Endothelial cell of umbilical vein (primary cell): Measurements from ENCODE around the gene TRIM62. TPM values are rescaled to one million over a fixed set of nuclear protein-coding genes. Genes with fewer than 3 reads are reported as not detected.

Source experiments
- BruUV-seq: library from RNA; stranded (reverse); fragments of 400-500 nt; replicated peaks from 2 replicates; lab custom pipeline; 2021; lab: Mats Ljungman, UMichigan
- CTCF ChIA-PET: fragments of 300-600, 350-600 bp; sonication (Branson Sonifier 250); formaldehyde crosslinking; loops from one replicate; lab custom pipeline; 2021; ENCODE audit warnings: antibody characterized with exemption, inconsistent platforms; lab: Charles Lee
- POLR2A ChIA-PET: fragments of 300-600, 350-600 bp; sonication (Branson Sonifier 250); formaldehyde crosslinking; loops from one replicate; lab custom pipeline; 2021; ENCODE audit warnings: antibody characterized with exemption, inconsistent platforms; lab: Charles Lee
- DNase-seq: peaks from one replicate; pipeline ENCODE4 v3.0.0-alpha.2; 2011; ENCODE audit warnings: low read depth, low spot score
- FAIRE-seq: peaks from 2 replicates; lab custom pipeline; 2011; peaks lifted over from hg19 to GRCh38; lab: Jason Lieb, UNC
- H2AFZ ChIP-seq: 2 replicates; pipeline ENCODE4 v1.6.0; 2012; ENCODE audit warnings: low read depth, low read length, control low read depth, inconsistent platforms
- H3K27ac ChIP-seq: 2 replicates; pipeline ENCODE4 v1.5.1; 2011; ENCODE audit warnings: low read depth, mild to moderate bottlenecking, control low read depth, low read length, moderate library complexity; ENCODE audit not compliant: insufficient read depth
- H3K27me3 ChIP-seq, 2 experiments: 2 replicates each; pipeline versions ENCODE4 v1.6.0 to v1.6.1; 2011; ENCODE audit warnings: low read length in 2 of 2, mixed read lengths in 1 of 2; ENCODE audit not compliant: control insufficient read depth in 2 of 2, insufficient read depth in 2 of 2
- H3K36me3 ChIP-seq, 2 experiments: 2 replicates in 1 of 2; 3 replicates in 1 of 2; pipeline ENCODE4 v1.5.1; 2011; ENCODE audit warnings: low read length in 2 of 2, mild to moderate bottlenecking in 1 of 2, moderate library complexity in 1 of 2; ENCODE audit not compliant: control insufficient read depth in 2 of 2, insufficient read depth in 2 of 2; ENCODE audit errors: extremely low read depth in 1 of 2
- H3K4me1 ChIP-seq: 3 replicates; pipeline ENCODE4 v1.5.1; 2011; ENCODE audit warnings: mild to moderate bottlenecking, low read length; ENCODE audit not compliant: control insufficient read depth, insufficient read depth; ENCODE audit errors: extremely low read depth
- H3K4me2 ChIP-seq: 2 replicates; pipeline ENCODE4 v1.6.1; 2011; ENCODE audit warnings: low read length, control low read depth, mixed read lengths; ENCODE audit not compliant: insufficient read depth
- H3K4me3 ChIP-seq, 3 experiments: fragments of 200-600 bp in 1 of 3; sonication (generic), shearing (Covaris generic) in 1 of 3; replicated peaks in 1 of 3; 2 replicates each; pipeline ENCODE4 v1.5.1; 2011 to 2016; ENCODE audit warnings: control low read depth in 3 of 3, low read length in 3 of 3, mild to moderate bottlenecking in 2 of 3, inconsistent platforms in 1 of 3, low read depth in 1 of 3, moderate library complexity in 1 of 3; ENCODE audit not compliant: insufficient read depth in 1 of 3
- H3K79me2 ChIP-seq: 2 replicates; pipeline ENCODE4 v1.6.0; 2012; ENCODE audit warnings: low read length, inconsistent platforms; ENCODE audit not compliant: control insufficient read depth, insufficient read depth
- H3K9ac ChIP-seq: replicated peaks from 2 replicates; pipeline ENCODE3; 2011; ENCODE audit warnings: low read length, control low read depth; ENCODE audit not compliant: insufficient read depth; ENCODE audit errors: extremely low read depth
- H3K9me1 ChIP-seq: replicated peaks from 3 replicates; pipeline ENCODE4 v1.6.0; 2011; ENCODE audit warnings: mild to moderate bottlenecking, low read length; ENCODE audit not compliant: control insufficient read depth, insufficient read depth; ENCODE audit errors: extremely low read depth
- H3K9me3 ChIP-seq: replicated peaks from 2 replicates; pipeline ENCODE4 v1.5.1; 2012; ENCODE audit warnings: low read length, inconsistent platforms; ENCODE audit not compliant: control insufficient read depth, insufficient read depth
- H4K20me1 ChIP-seq: replicated peaks from 2 replicates; pipeline ENCODE3; 2011; ENCODE audit warnings: mild to moderate bottlenecking, low read length; ENCODE audit not compliant: control insufficient read depth, insufficient read depth; ENCODE audit errors: extremely low read depth
- CTCF ChIP-seq, 2 donors: IDR thresholded peaks; 1 replicate in 1 of 2; 2 replicates in 1 of 2; pipeline ENCODE4 v1.5.1; 2011; ENCODE audit warnings: low read length in 2 of 2, mild to moderate bottlenecking in 2 of 2, moderate library complexity in 2 of 2, control low read depth in 1 of 2, inconsistent platforms in 1 of 2, low read depth in 1 of 2; ENCODE audit not compliant: insufficient read depth in 1 of 2; ENCODE audit errors: extremely low read depth in 1 of 2
- EZH2 ChIP-seq: IDR thresholded peaks from 2 replicates; pipeline ENCODE4 v1.6.1; 2012; ENCODE audit warnings: borderline replicate concordance, low read depth, mild to moderate bottlenecking, moderate library complexity, low read length, inconsistent platforms; ENCODE audit not compliant: severe bottlenecking
- FOS ChIP-seq: IDR thresholded peaks from 2 replicates; pipeline ENCODE4 v1.6.1; 2011; ENCODE audit warnings: mild to moderate bottlenecking, low read length, moderate library complexity, borderline replicate concordance; ENCODE audit not compliant: insufficient read depth
- GATA2 ChIP-seq: IDR thresholded peaks from 2 replicates; pipeline ENCODE4 v1.7.0; 2011; ENCODE audit warnings: low read depth, mild to moderate bottlenecking, moderate library complexity, mixed read lengths, low read length; ENCODE audit not compliant: insufficient read length, insufficient read depth
- JUN ChIP-seq: IDR thresholded peaks from 2 replicates; pipeline ENCODE4 v1.6.1; 2011; ENCODE audit warnings: borderline replicate concordance, low read depth; ENCODE audit not compliant: insufficient read length, insufficient read depth
- MYC ChIP-seq: IDR thresholded peaks from one replicate; pipeline ENCODE4 v1.6.1; 2011; ENCODE audit warnings: mild to moderate bottlenecking, low read depth, low read length
- POLR2A ChIP-seq: IDR thresholded peaks from 2 replicates; pipeline ENCODE4 v1.6.1; 2012; ENCODE audit warnings: low read depth, mild to moderate bottlenecking, control low read depth, low read length
- POLR2AphosphoS5 ChIP-seq: IDR thresholded peaks from 2 replicates; pipeline ENCODE4 v1.6.1; 2012; ENCODE audit warnings: low read depth, mild to moderate bottlenecking, control low read depth, low read length, moderate library complexity; ENCODE audit not compliant: insufficient read depth
- dilution Hi-C: fragments of 300-500 bp; cut with MboI; formaldehyde crosslinking; loops from one replicate; pipeline ENCODE4 v1.15.0; 2019; ENCODE audit warnings: low sequenced_read_pairs; ENCODE audit not compliant: extremely low pct_ligation_motif_present
- intact Hi-C: fragments of 100-400 bp; cut with micrococcal nuclease; formaldehyde crosslinking; loops from one replicate; pipeline ENCODE4 v1.10.0; 2022
- polyA plus RNA-seq, 4 experiments: library from polyadenylated mRNA; depleted of rRNA in 3 of 4; stranded (reverse) in 3 of 4; unstranded in 1 of 4; fragments of >200 nt; gene quantifications; 2 replicates each; pipeline versions ENCODE4 v1.2.1 to v1.2.3, GENCODE V29; 2011 to 2012; ENCODE audit warnings: missing spikeins in 1 of 4
- total RNA-seq: library from RNA; stranded (reverse); gene quantifications from 2 replicates; pipeline ENCODE4 v1.2.3, GENCODE V29; 2021
- TF ChIP-seq, protein P1 (sequence below): IDR thresholded peaks from 2 replicates; pipeline ENCODE4 v1.6.1; 2011; ENCODE audit not compliant: insufficient read depth, insufficient read length

Gene TRIM62
- total and polyA plus RNA-seq, 2 donors (not counting 3 experiments of a cell fraction or from before 2014, with no cell fraction given): 8.3 to 9.3 TPM

- H3K36me3 ChIP-seq: no peaks in the 10 kb centered on the region
- TF ChIP-seq JUN (no peak), GATA2 (no peak), MYC (no peak), FOS (no peak), POLR2A (no peak), POLR2AphosphoS5 (no peak), EZH2 (no peak), CTCF (IDR thresholded peaks at IDR 0.05; ENCODE audit: extremely low read depth in 1 of 2, insufficient read depth in 1 of 2, low read depth in 1 of 2, low read length in 2 of 2) (no peak)
- TF ChIP-seq, protein P1, sequence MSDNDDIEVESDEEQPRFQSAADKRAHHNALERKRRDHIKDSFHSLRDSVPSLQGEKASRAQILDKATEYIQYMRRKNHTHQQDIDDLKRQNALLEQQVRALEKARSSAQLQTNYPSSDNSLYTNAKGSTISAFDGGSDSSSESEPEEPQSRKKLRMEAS: no peak
- H3K4me2 ChIP-seq: no peak overlapping the region
- H3K4me3 ChIP-seq: no peak overlapping the region
- H3K27ac ChIP-seq: no peak overlapping the region
- ChIA-PET POLR2A (no interaction called here), CTCF (interaction anchor here (0.7 to 1.1 kb wide), 3 partner anchors 8 to 62 kb away, joined by 3 to 4 read pairs (median 3); no protein-coding TSS in a partner anchor)
- H4K20me1 ChIP-seq: no peaks in the 10 kb centered on the region
- intact Hi-C loops: no loop called here
- H2AFZ ChIP-seq: no peak overlapping the region
- DNase-seq (no peak), FAIRE-seq (no peak)
- no peak overlapping the region for H3K9ac ChIP-seq
- H3K4me1 ChIP-seq: no peaks in the 10 kb centered on the region
- peaks cover 19 to 27% of the 10 kb centered on the region in 2 experiments for H3K27me3 ChIP-seq
- H3K9me3 ChIP-seq: no peaks in the 10 kb centered on the region
- dilution Hi-C loops: no loop called here
- BruUV-seq: no TSS peak
- no peaks in the 10 kb centered on the region for H3K79me2 ChIP-seq
- H3K9me1 ChIP-seq: no peaks in the 10 kb centered on the region
These were observed 6.9 kb upstream of the TRIM62 start for GRCh38 chr1:33188572-33189275.
